Eye (tissue), 1 donor: Measurements from ENCODE around the gene DHRSX.
"Not testable (repeated sequence)": the region's sequence is repeated elsewhere in the genome, so short reads cannot be mapped to it uniquely, and the experiment has no call there.

Source experiments
- DNase-seq: peaks from one replicate; pipeline ENCODE4 v3.0.0-alpha.2; 2015

Gene DHRSX

DNA sequence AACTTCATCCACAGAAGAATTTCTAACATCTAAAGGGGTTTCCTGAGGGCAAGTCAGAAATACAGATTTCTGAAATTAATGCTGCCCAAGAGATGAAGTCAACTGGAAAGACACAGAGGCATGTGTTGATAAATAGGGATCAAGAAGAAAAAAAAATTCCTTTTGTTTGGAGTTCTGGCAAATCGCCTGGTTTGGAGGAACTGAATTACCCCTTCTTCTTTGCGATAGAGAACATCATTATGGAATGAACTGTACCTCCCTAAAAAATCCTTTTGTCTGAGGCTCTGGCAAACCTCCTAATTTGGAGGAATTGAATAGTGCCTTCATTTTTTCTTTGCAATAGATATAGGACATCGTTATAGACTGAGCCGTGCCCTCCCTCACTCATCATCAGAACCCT, 200.9 kb downstream of the DHRSX start:
- DNase-seq: peak; percentile 16

DNA sequence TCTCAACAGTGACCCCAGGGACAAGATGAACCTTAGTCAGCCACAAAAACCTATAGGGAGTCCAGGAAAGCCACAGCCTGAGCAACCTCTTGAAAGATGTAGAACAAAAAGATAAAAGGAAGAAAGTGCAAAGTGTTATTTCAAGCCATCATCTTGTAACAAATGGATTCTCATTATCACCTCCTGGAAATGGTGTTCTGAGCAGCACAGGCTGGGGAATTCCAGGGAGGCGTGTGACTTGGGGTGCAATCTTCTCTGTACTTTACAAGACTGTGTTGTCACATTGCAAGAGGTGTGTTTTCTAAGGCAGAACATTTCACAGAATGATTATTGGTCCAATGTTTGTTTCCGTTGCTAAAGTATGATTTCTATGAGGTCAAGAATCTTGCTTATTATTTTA, 214.0 kb downstream of the DHRSX start:
- DNase-seq: no peak

DNA sequence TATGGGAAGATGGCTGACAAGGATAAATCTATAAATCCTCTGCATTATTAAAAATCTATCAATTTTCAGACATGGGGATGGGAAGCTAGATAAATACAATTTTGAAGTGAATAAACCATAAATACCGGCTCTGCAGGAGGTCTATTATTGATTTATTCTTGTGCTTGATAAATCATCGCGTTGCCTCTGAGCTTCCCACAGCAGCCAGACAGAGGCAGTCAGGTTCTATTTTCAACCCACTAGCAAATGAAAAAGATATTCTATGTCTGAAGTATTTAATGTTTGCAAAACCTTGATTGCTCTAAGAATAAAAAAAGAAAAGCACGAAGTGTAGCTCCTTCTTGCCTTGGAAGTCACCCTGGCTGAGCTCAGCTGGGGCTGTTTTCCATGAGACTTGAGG, 216.2 kb downstream of the DHRSX start:
- DNase-seq: peak; percentile 29

DNA sequence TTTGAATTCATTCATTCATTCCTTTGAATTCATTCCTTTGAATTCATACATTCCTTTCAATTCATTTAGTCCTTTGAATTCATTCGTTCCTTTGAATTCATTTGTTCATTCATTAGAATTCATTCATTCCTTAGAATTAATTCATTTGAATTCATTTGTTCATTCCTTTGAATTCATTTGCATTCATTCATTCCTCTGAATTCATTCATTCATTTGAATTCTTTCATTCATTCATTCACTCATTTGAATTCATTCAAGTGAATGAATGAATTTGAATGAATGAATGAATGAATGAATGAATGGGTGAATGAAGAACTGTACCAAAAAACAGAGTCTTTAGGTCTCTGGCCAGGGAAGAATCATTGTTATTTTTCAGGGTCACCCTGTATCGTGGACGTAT, 216.6 kb downstream of the DHRSX start:
- peak; percentile 50 for DNase-seq

- DNase-seq: peak; percentile 48
Observed at GRCh38 chrX:2283111-2283859, 217.5 kb downstream of the DHRSX start.

DNA sequence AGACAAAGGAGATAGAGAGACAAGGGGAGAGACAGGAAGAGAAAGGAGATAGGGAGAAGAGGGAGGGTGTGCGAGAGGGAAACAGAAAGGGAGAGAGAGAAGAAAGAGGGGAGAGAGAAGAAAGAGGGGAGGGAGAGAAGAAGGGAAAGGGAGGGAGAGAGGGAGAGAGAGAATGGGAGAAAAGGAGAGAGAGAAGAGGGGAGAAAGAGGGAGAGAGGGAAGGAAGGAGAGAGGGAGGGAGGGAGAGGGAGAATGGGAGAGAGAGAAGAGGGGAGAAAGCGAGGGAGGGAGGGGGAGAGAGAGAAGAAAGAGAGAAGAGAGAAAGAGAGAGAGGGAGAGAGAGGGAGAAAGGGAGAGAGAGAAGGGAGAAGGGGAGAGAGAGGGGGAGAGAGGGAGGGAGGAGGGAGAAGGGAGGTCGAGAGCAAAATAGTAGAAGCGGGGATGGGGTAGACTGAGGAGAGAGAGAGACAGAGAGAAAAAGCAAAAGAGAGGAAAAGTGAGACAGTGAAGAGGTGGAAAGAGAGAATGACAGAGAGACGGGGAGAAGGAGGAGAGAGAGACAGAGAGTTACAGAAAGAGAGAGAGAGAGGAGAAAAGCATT, 218.2 kb downstream of the DHRSX start:
- no peak for DNase-seq

- peak; percentile 66 for DNase-seq
Observed at GRCh38 chrX:2272337-2272736, 228.4 kb downstream of the DHRSX start.

GRCh38 chrX:2271595-2271994, 229.2 kb downstream of the DHRSX start:
- not testable (repeated sequence) for DNase-seq

DNA sequence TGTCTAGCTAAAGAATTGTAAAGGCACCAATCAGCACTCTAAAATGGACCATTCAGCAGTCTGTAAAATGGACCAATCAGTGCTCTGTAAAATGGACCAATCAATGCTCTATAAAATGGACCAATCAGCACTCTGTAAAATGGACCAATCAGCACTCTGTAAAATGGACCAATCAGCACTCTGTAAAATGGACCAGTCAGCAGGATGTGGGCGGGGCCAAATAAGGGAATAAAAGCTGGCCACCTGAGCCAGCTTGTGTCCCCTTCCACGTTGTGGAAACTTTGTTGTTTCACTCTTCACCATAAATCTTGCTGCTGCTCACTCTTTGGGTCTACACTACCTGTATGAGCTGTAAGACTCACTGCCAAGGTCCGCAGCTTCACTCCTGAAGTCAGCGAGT, 230.0 kb downstream of the DHRSX start:
- DNase-seq: not testable (repeated sequence)

DNA sequence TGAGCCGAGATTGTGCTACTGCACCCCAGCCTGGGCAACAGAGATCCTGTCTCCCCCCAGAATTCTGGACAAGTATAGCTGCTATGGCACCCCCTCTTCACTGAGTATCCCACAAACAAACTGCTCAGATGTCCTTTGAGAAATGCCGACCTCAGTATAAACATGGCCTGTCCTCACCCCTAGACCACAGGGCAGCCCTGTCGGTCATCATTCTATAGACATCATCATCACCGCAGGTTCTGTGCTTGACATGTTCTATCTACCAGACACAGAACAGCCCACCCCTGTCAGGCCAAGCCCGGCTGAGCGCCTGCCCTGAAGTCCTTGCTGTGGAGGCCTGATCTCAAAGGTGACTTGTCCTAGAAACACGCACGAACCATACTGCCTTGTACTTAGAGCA, 232.9 kb downstream of the DHRSX start:
- DNase-seq: no peak

DNA sequence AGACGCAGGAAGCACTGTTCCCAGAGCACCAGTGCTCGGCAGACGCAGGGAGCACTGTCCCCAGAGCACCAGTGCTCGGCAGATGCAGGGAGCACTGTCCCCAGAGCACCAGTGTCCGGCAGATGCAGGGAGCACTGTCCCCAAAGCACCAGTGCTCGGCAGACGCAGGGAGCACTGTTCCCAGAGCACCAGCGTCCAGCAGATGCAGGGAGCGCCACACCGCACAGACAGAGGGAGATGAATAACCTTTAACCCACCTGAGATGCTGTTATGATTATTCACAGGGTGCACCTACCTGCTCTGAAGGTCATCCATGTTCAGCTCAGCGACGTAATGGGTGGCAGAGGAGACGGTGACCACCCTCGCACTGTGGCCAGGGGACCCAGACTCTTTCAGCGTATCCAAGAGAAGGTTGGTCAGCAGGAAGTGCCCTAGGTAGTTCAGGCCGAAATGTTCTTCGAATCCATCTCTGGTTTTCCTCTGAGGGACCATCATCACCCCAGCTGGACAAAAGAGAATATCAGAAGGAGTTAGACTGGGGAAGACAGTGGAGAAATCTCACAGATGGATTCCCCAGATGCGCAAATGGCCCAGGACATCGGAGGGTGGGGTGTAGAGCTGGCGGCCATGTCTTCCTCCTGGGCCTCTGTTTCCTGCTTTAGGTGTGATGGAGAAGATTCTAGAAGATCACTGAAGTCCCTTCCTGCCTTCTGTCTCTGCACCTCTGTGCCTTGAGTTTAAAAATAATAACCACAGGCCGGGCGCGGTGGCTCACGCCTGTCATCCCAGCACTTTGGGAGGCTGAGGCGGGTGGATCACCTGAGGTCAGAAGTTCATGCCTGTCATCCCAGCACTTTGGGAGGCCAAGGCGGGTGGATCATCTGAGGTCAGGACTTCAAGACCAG, 234.1 kb downstream of the DHRSX start:
- DNase-seq: peak; percentile 35

DNA sequence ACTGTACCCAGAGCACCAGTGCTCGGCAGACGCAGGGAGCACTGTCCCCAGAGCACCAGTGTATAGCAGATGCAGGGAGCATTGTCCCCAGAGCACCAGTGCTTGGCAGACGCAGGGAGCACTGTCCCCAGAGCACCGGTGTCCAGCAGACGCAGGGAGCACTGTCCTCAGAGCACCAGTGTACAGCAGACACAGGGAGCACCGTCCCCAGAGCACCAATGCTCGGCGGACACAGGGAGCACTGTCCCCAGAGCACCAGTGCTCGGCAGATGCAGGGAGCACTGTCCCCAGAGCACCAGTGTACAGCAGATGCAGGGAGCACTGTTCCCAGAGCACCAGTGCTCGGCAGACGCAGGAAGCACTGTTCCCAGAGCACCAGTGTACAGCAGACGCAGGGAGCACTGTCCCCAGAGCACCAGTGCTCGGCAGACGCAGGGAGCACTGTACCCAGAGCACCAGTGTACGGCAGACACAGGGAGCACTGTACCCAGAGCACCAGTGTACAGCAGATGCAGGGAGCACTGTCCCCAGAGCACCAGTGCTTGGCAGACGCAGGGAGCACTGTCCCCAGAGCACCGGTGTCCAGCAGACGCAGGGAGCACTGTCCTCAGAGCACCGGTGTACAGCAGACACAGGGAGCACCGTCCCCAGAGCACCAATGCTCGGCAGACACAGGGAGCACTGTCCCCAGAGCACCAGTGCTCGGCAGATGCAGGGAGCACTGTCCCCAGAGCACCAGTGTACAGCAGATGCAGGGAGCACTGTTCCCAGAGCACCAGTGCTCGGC, 234.9 kb downstream of the DHRSX start:
- peak; percentile 23 for DNase-seq

GRCh38 chrX:2264179-2265030, 236.4 kb downstream of the DHRSX start:
- peak; percentile 43 for DNase-seq

- no peak for DNase-seq
Observed at GRCh38 chrX:2263203-2263602, 237.6 kb downstream of the DHRSX start.

- DNase-seq: peak; percentile 33
Observed at GRCh38 chrX:2262668-2263055, 238.1 kb downstream of the DHRSX start.

- peak; percentile 30 for DNase-seq
Observed at GRCh38 chrX:2261831-2262667, 238.7 kb downstream of the DHRSX start.

- no peak for DNase-seq
Observed at GRCh38 chrX:2252331-2253065, 248.3 kb downstream of the DHRSX start.

DNA sequence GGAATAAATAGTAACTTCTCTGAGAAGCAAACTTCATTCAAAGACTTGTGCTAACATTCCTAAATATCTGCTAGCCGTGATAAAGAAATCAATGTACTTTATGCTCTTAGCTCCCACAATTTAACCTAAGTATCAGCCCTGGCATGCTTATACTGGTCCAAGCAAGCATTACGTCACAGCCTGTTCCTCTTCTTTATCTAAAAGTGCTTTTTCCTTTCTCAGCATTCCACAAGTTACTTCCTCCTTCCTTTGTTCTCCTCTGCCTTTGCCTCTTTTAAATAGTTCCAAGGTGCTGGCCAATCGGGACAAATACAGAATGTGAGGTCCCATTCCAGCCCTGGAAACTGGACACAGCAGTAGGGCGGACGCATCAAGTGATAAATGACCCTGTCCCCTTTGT, 249.6 kb downstream of the DHRSX start:
- no peak for DNase-seq

DNA sequence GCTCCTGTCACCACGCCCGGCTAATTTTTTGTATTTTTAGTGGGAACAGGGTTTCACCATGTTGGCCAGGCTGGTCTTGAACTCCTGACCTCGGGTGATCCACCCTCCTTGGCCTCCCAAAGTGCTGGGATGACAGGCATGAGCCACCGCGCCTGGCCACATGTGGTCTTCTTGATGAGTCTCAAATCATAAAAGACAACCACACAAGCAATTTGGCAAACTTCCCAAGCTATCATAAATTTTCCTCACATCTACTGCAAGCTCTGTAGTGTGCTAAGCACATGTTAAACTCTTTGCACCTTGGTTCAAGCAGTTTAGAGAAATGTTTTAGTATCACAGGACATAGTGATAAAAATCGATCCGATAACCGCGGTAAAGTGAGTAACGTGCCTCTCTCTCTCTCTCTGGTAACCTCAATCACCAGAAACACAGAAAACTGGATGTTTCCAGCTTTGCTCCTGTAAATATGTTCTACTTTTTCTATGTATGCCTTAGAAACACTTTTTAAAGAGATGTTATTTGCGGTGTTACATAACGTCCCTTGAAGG, 256.8 kb downstream of the DHRSX start:
- DNase-seq: no peak

GRCh38 chrX:2242980-2243379, 257.8 kb downstream of the DHRSX start:
- DNase-seq: no peak
